H1 (cell line): ENCODE results near the gene ASCC2. TPM values are rescaled to one million over a fixed set of nuclear protein-coding genes. Genes with fewer than 3 reads are reported as not detected.

Experiments used
- polyA plus RNA-seq, 7 experiments: library from polyadenylated mRNA; depleted of rRNA in 3 of 7; stranded (reverse) in 5 of 7; unstranded in 2 of 7; fragments of >200 nt in 5 of 7; fragments of 200-250 nt in 2 of 7; gene quantifications; 1 replicate in 5 of 7; 2 replicates in 1 of 7; 4 replicates in 1 of 7; pipeline versions ENCODE4 v1.2.1 to v1.2.3, GENCODE V29; 2011 to 2013; ENCODE audit warnings: missing spikeins in 2 of 7, mixed read lengths in 2 of 7
- small RNA-seq: library from polyadenylated mRNA; stranded (forward); fragments of <200 nt; extraction: miRNeasy Mini kit (QIAGEN cat#:217004); gene quantifications from one replicate; pipeline ENCODE3, GENCODE V24; 2013; ENCODE audit not compliant: insufficient read depth
- total RNA-seq: library from RNA; stranded (reverse); fragmentation: NEBNext Ultra II Directional; extraction: Animal tissue kit (Norgen Biotek cat#: 25700); gene quantifications from 2 replicates; pipeline ENCODE4 v1.2.1, GENCODE V29; 2021

Gene ASCC2
- total and polyA plus RNA-seq, 2 of the 8 experiments (the other 6 are each of a cell fraction or from before 2014, with no cell fraction given): 35.0 to 35.8 TPM

Small RNA genes within 50 kb of the gene (small RNA-seq; reads per million reads assigned to genes)
- not detected for gene RF00019

Other genes with a start within 250 kb of the ASCC2 start
- gene NF2, start 234.6 kb downstream of the ASCC2 start, total RNA-seq: 53.6 and 54.9 TPM in 2 replicates
- 17.6 and 18.3 TPM in 2 replicates for gene NF2, start 234.6 kb downstream of the ASCC2 start, polyA plus RNA-seq (2011; rRNA removed)
- 0.20 and 0.34 TPM in 2 replicates for gene CABP7, start 118.3 kb downstream of the ASCC2 start, total RNA-seq
- 0.36 and 1.0 TPM in 2 replicates for gene CABP7, start 118.3 kb downstream of the ASCC2 start, polyA plus RNA-seq (2011; rRNA removed)
- gene ZMAT5, start 71.3 kb downstream of the ASCC2 start, total RNA-seq: 13.8 and 14.0 TPM in 2 replicates
- 35.6 and 38.3 TPM in 2 replicates for gene ZMAT5, start 71.3 kb downstream of the ASCC2 start, polyA plus RNA-seq (2011; rRNA removed)
- 102 and 106 TPM in 2 replicates for gene UQCR10, start 70.9 kb downstream of the ASCC2 start, total RNA-seq
- gene UQCR10, start 70.9 kb downstream of the ASCC2 start, polyA plus RNA-seq (2011; rRNA removed): 253 and 260 TPM in 2 replicates
- gene MTMR3, start 44.9 kb upstream of the ASCC2 start, total RNA-seq: 18.5 and 20.2 TPM in 2 replicates
- 16.9 and 23.4 TPM in 2 replicates for gene MTMR3, start 44.9 kb upstream of the ASCC2 start, polyA plus RNA-seq (2011; rRNA removed)
- gene HORMAD2, start 242.2 kb upstream of the ASCC2 start, total RNA-seq: not detected in 2 replicates
- gene HORMAD2, start 242.2 kb upstream of the ASCC2 start, polyA plus RNA-seq (2011; rRNA removed): 0.03 TPM in 1 of 2 replicates, not detected in the other